GM18868 (cell line): Measurements from ENCODE around the gene SFMBT2.
A peak's percentile ranks its signal among the peaks of the same experiment; 100 is the strongest.
"Not testable (repeated sequence)": the region's sequence is repeated elsewhere in the genome, so short reads cannot be mapped to it uniquely, and the experiment has no call there.

Experiments
- ATAC-seq: cut with Tn5 transposase; IDR thresholded peaks from one replicate; pipeline ENCODE4 v1.9.1; 2021; ENCODE audit warnings: mild to moderate bottlenecking, moderate library complexity; ENCODE audit not compliant: unreplicated experiment

The SFMBT2 gene

GRCh38 chr10:7302392-7302906, 108.4 kb downstream of the SFMBT2 start:
- no peak for ATAC-seq

GRCh38 chr10:7301006-7301778, 109.6 kb downstream of the SFMBT2 start:
- ATAC-seq, result no peak

GRCh38 chr10:7300384-7300971, 110.4 kb downstream of the SFMBT2 start:
- peak; percentile 50 for ATAC-seq

GRCh38 chr10:7299601-7300325, 111.1 kb downstream of the SFMBT2 start:
- not testable (repeated sequence) for ATAC-seq

- ATAC-seq, result no peak
Measured at GRCh38 chr10:7298495-7298894, 112.3 kb downstream of the SFMBT2 start.

- no peak for ATAC-seq
Measured at GRCh38 chr10:7297094-7297493, 113.7 kb downstream of the SFMBT2 start.

GRCh38 chr10:7296648-7297047, 114.2 kb downstream of the SFMBT2 start:
- no peak for ATAC-seq

GRCh38 chr10:7296076-7296475, 114.8 kb downstream of the SFMBT2 start:
- no peak for ATAC-seq

- no peak for ATAC-seq
Measured at GRCh38 chr10:7293378-7293920, 117.4 kb downstream of the SFMBT2 start.

GRCh38 chr10:7291487-7292270, 119.2 kb downstream of the SFMBT2 start:
- no peak for ATAC-seq

GRCh38 chr10:7288060-7288690, 122.7 kb downstream of the SFMBT2 start:
- ATAC-seq, result no peak

- no peak for ATAC-seq
Measured at GRCh38 chr10:7287377-7287776, 123.5 kb downstream of the SFMBT2 start.

GRCh38 chr10:7285522-7286322, 125.1 kb downstream of the SFMBT2 start:
- peak; percentile 79 for ATAC-seq

- no peak for ATAC-seq
Measured at GRCh38 chr10:7283246-7283645, 127.6 kb downstream of the SFMBT2 start.

- no peak for ATAC-seq
Measured at GRCh38 chr10:7282457-7282856, 128.4 kb downstream of the SFMBT2 start.

- ATAC-seq, result no peak
Measured at GRCh38 chr10:7281429-7281828, 129.4 kb downstream of the SFMBT2 start.

GRCh38 chr10:7279303-7279702, 131.5 kb downstream of the SFMBT2 start:
- no peak for ATAC-seq

GRCh38 chr10:7277867-7278266, 133.0 kb downstream of the SFMBT2 start:
- ATAC-seq, result no peak

- no peak for ATAC-seq
Measured at GRCh38 chr10:7277432-7277831, 133.4 kb downstream of the SFMBT2 start.
